Upper lobe of right lung (tissue), 1 donor: ENCODE measurements around the gene MROH8. TPM values are rescaled to one million over a fixed set of nuclear protein-coding genes. Genes with fewer than 3 reads are reported as not detected.

Source experiments
- ATAC-seq: fragments of 200-7000 bp; cut with Tn5 transposase; one replicate; pipeline ENCODE4 v1.9.1; 2020; ENCODE audit warnings: mild to moderate bottlenecking, moderate library complexity
- DNase-seq: peaks from one replicate; pipeline ENCODE4 v3.0.0-alpha.2; 2020
- H3K27ac ChIP-seq: fragments of 200-600 bp; one replicate; pipeline ENCODE4 v1.8.0; 2022
- H3K27me3 ChIP-seq: fragments of 200-600 bp; one replicate; pipeline ENCODE4 v1.8.0; 2022; ENCODE audit warnings: mild to moderate bottlenecking
- H3K36me3 ChIP-seq: fragments of 200-600 bp; one replicate; pipeline ENCODE4 v1.8.0; 2022
- H3K4me1 ChIP-seq: fragments of 200-600 bp; one replicate; pipeline ENCODE4 v1.8.0; 2022
- H3K4me3 ChIP-seq: fragments of 200-600 bp; one replicate; pipeline ENCODE4 v1.8.0; 2022; ENCODE audit warnings: mild to moderate bottlenecking
- H3K9me3 ChIP-seq: fragments of 200-600 bp; one replicate; pipeline ENCODE4 v1.8.0; 2022
- intact Hi-C: fragments of 100-400 bp; cut with DNase I; formaldehyde crosslinking; loops from one replicate; pipeline ENCODE4 v1.11.0; 2022
- total RNA-seq: library from RNA; stranded (reverse); fragmentation: NEBNext Ultra II Directional; extraction: Animal tissue kit (Norgen Biotek cat#: 25700); gene quantifications from one replicate; pipeline ENCODE4 v1.2.1, GENCODE V29; 2021
- TF ChIP-seq, protein P1 (sequence below): fragments of 200-600 bp; IDR thresholded peaks from one replicate; pipeline ENCODE4 v1.8.0; 2022; ENCODE audit warnings: antibody characterized with exemption
- donor health status: DM: no; HTN: yes; CAD: no; lungs with severe emphysema.

Gene MROH8
- total RNA-seq, 1 donor from 2014 or later, result 1.5 TPM

DNA sequence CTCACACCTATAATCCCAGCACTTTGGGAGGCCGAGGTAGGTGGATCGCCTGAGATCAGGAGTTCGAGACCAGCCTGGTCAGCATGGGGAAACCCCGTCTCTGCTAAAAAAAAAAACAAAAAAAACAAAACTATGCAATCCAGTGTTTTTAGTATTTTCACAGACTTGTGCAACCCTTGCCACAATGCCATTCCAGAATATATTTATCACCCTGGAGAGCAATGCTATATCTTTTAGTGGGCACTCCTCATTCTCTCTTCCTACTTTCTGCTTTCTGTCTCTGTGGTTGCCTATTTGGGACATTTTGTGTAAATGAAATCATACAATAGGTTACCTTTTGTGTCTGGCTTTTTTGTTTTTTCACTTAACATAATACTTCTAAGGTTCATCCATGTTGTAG lies 39.1 kb upstream of the MROH8 start:
- intact Hi-C loops, result no loop called here
- no peak for ATAC-seq
- no peak for DNase-seq
- Histone ChIP-seq H3K9me3 (no peaks in the 10 kb centered on the region), H3K27ac (no peak overlapping the region), H3K27me3 (no peaks in the 10 kb centered on the region), H3K4me1 (no peaks in the 10 kb centered on the region), H3K36me3 (peaks cover 87% of the 10 kb centered on the region), H3K4me3 (no peak overlapping the region)
- TF ChIP-seq, protein P1, sequence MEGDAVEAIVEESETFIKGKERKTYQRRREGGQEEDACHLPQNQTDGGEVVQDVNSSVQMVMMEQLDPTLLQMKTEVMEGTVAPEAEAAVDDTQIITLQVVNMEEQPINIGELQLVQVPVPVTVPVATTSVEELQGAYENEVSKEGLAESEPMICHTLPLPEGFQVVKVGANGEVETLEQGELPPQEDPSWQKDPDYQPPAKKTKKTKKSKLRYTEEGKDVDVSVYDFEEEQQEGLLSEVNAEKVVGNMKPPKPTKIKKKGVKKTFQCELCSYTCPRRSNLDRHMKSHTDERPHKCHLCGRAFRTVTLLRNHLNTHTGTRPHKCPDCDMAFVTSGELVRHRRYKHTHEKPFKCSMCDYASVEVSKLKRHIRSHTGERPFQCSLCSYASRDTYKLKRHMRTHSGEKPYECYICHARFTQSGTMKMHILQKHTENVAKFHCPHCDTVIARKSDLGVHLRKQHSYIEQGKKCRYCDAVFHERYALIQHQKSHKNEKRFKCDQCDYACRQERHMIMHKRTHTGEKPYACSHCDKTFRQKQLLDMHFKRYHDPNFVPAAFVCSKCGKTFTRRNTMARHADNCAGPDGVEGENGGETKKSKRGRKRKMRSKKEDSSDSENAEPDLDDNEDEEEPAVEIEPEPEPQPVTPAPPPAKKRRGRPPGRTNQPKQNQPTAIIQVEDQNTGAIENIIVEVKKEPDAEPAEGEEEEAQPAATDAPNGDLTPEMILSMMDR, result no peak

- no peaks in the 10 kb centered on the region for H3K9me3 ChIP-seq
- no peak overlapping the region for H3K4me3 ChIP-seq
- peaks cover 99% of the 10 kb centered on the region for H3K36me3 ChIP-seq
- ATAC-seq (no peak), DNase-seq (no peak)
- H3K4me1 ChIP-seq, result no peaks in the 10 kb centered on the region
- TF ChIP-seq, protein P1, result no peak
- intact Hi-C loops, result no loop called here
- no peaks in the 10 kb centered on the region for H3K27me3 ChIP-seq
- H3K27ac ChIP-seq, result no peak overlapping the region
Measured at GRCh38 chr20:37209661-37210314, 30.4 kb upstream of the MROH8 start.

- DNase-seq (no peak), ATAC-seq (no peak)
- Histone ChIP-seq H3K27ac (no peak overlapping the region), H3K9me3 (no peaks in the 10 kb centered on the region), H3K27me3 (no peaks in the 10 kb centered on the region), H3K4me1 (no peaks in the 10 kb centered on the region), H3K4me3 (no peak overlapping the region), H3K36me3 (peaks cover 99% of the 10 kb centered on the region)
- TF ChIP-seq, protein P1, result no peak
- intact Hi-C loops, result no loop called here
Measured at GRCh38 chr20:37209193-37209592, 29.8 kb upstream of the MROH8 start.

GRCh38 chr20:37207171-37207570 lies 27.8 kb upstream of the MROH8 start:
- no peaks in the 10 kb centered on the region for H3K9me3 ChIP-seq
- DNase-seq (no peak), ATAC-seq (no peak)
- TF ChIP-seq, protein P1, result no peak
- no peaks in the 10 kb centered on the region for H3K27me3 ChIP-seq
- no peak overlapping the region for H3K4me3 ChIP-seq
- intact Hi-C loops, result no loop called here
- peaks cover 5% of the 10 kb centered on the region for H3K4me1 ChIP-seq
- no peak overlapping the region for H3K27ac ChIP-seq
- H3K36me3 ChIP-seq, result peaks cover 97% of the 10 kb centered on the region

- intact Hi-C loops, result no loop called here
- Histone ChIP-seq H3K4me1 (peaks cover 10% of the 10 kb centered on the region), H3K27me3 (no peaks in the 10 kb centered on the region), H3K9me3 (no peaks in the 10 kb centered on the region), H3K36me3 (peaks cover 95% of the 10 kb centered on the region), H3K4me3 (no peak overlapping the region), H3K27ac (no peak overlapping the region)
- ATAC-seq (no peak), DNase-seq (no peak)
- TF ChIP-seq, protein P1, result no peak
Measured at GRCh38 chr20:37205794-37206193, 26.4 kb upstream of the MROH8 start.

GRCh38 chr20:37205130-37205529 lies 25.8 kb upstream of the MROH8 start:
- no peak overlapping the region for H3K27ac ChIP-seq
- no peaks in the 10 kb centered on the region for H3K9me3 ChIP-seq
- TF ChIP-seq, protein P1, result no peak
- intact Hi-C loops, result no loop called here
- H3K27me3 ChIP-seq, result no peaks in the 10 kb centered on the region
- no peak overlapping the region for H3K4me3 ChIP-seq
- ATAC-seq (peak; percentile 38), DNase-seq (no peak)
- peaks cover 10% of the 10 kb centered on the region for H3K4me1 ChIP-seq
- H3K36me3 ChIP-seq, result peaks cover 95% of the 10 kb centered on the region
